SK-N-SH treated with all-trans-retinoic acid at 6 μM for 48 hours (cell line): ENCODE data around the gene CTBP2.
A peak's percentile ranks its signal among the peaks of the same experiment; 100 is the strongest.

ENCODE experiments used
- ATAC-seq: fragments of 200-7000 bp; cut with Tn5 transposase; 3 replicates; pipeline ENCODE4 v1.9.1; 2020; ENCODE audit warnings: mild to moderate bottlenecking, moderate library complexity
- ARNTL ChIP-seq: fragments of 450-650 bp; formaldehyde crosslinking; IDR thresholded peaks from 2 replicates; pipeline ENCODE4 v1.5.0; 2020; ENCODE audit warnings: low read depth, mild to moderate bottlenecking, moderate library complexity, borderline replicate concordance
- BACH2 ChIP-seq: fragments of 250-450 bp; sonication (Bioruptor Pico); IDR thresholded peaks from 2 replicates; pipeline ENCODE4 v1.9.0; 2021; ENCODE audit warnings: mild to moderate bottlenecking, borderline replicate concordance
- CSDC2 ChIP-seq: fragments of 250-450 bp; sonication (Bioruptor Pico); IDR thresholded peaks from 2 replicates; pipeline ENCODE4 v1.5.0; 2020; ENCODE audit warnings: mild to moderate bottlenecking, moderate library complexity
- ESRRG ChIP-seq: fragments of 250-450 bp; sonication (Bioruptor Pico); IDR thresholded peaks from 2 replicates; pipeline ENCODE4 v1.6.1; 2021; ENCODE audit warnings: mild to moderate bottlenecking
- OSR1 ChIP-seq: fragments of 250-450 bp; sonication (Bioruptor Pico); IDR thresholded peaks from 2 replicates; pipeline ENCODE4 v1.8.0; 2022; ENCODE audit warnings: moderate library complexity, mild to moderate bottlenecking, inconsistent platforms
- PPARA ChIP-seq: fragments of 250-450 bp; sonication (Bioruptor Pico); IDR thresholded peaks from 2 replicates; pipeline ENCODE4 v1.5.0; 2020; ENCODE audit warnings: mild to moderate bottlenecking, borderline replicate concordance
- RARB ChIP-seq: fragments of 250-450 bp; sonication (Bioruptor Pico); IDR thresholded peaks from 2 replicates; pipeline ENCODE4 v1.8.0; 2021; ENCODE audit warnings: mild to moderate bottlenecking, moderate library complexity
- SNAI2 ChIP-seq: fragments of 250-450 bp; sonication (Bioruptor Pico); IDR thresholded peaks from 2 replicates; pipeline ENCODE4 v1.5.0; 2020; ENCODE audit warnings: mild to moderate bottlenecking, moderate library complexity
- TCF4 ChIP-seq: fragments of 250-450 bp; sonication (Bioruptor Pico); IDR thresholded peaks from 2 replicates; pipeline ENCODE4 v1.8.0; 2021; ENCODE audit warnings: mild to moderate bottlenecking, moderate library complexity, borderline replicate concordance
- TOX ChIP-seq: fragments of 250-450 bp; sonication (Bioruptor Pico); IDR thresholded peaks from 2 replicates; pipeline ENCODE4 v1.8.0; 2021; ENCODE audit warnings: mild to moderate bottlenecking, moderate library complexity, borderline replicate concordance
- ZFP30 ChIP-seq: fragments of 450-650 bp; formaldehyde crosslinking; IDR thresholded peaks from 2 replicates; pipeline ENCODE4 v1.5.0; 2022; ENCODE audit warnings: mild to moderate bottlenecking, moderate library complexity
- ZNF565 ChIP-seq: fragments of 450-650 bp; formaldehyde crosslinking; conservative IDR thresholded peaks from 2 replicates; pipeline ENCODE4 v1.5.0; 2020; ENCODE audit warnings: low read depth, mild to moderate bottlenecking, moderate library complexity
- ZNF70 ChIP-seq: fragments of 450-650 bp; formaldehyde crosslinking; IDR thresholded peaks from 2 replicates; pipeline ENCODE4 v1.5.0; 2020; ENCODE audit warnings: mild to moderate bottlenecking, moderate library complexity
- ZNF8 ChIP-seq: fragments of 450-650 bp; formaldehyde crosslinking; IDR thresholded peaks from 2 replicates; pipeline ENCODE4 v1.5.0; 2020; ENCODE audit warnings: mild to moderate bottlenecking, moderate library complexity
- TF ChIP-seq, protein P1 (sequence below): fragments of 250-450 bp; sonication (Bioruptor Pico); IDR thresholded peaks from 2 replicates; pipeline ENCODE4 v1.5.0; 2020; ENCODE audit warnings: mild to moderate bottlenecking, moderate library complexity
- TF ChIP-seq, protein P2 (sequence below): fragments of 250-450 bp; sonication (Bioruptor Pico); IDR thresholded peaks from 2 replicates; pipeline ENCODE4 v1.5.1; 2021; ENCODE audit warnings: mild to moderate bottlenecking, moderate library complexity
- TF ChIP-seq, protein P3 (sequence below): fragments of 250-450 bp; sonication (Bioruptor Pico); IDR thresholded peaks from 2 replicates; pipeline ENCODE4 v1.8.0; 2021; ENCODE audit warnings: low read depth, mild to moderate bottlenecking, moderate library complexity, borderline replicate concordance
- TF ChIP-seq, protein P4 (sequence below): fragments of 250-450 bp; sonication (Bioruptor Pico); IDR thresholded peaks from 2 replicates; pipeline ENCODE4 v1.5.1; 2020; ENCODE audit warnings: low read depth, mild to moderate bottlenecking, moderate library complexity

The CTBP2 gene

DNA sequence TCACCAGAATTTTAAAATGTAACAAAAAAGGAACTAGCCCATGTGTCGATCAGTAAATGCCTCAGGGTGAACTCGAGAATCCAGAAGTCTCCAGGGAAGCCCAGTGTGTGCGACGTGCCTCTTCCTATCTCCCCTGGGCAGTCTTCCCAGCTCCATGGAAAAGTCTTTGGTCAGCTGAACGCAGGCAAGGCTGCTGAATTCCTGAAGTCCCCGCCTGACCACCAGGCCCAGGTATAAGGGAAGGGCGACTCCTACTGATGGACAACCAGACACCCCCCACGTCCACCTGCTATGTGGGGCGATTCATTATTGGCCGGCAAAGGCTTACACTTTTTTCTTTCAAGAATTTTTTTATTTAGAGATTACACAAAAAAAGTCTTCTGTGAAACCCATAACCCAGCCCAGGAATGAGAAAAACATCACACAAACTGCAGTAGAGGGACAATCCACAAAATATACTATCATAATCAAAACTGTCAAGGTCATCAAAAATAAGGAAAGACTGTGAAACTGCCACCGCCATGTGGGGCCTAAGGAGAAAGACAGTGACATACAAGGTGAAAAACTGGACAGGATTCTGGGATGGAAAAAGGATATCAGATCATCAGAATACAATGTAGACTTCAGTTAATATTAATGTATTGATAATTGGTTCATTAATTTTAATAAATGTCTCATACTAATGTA, 93.5 kb downstream of the CTBP2 start (continued):
- TF ChIP-seq, protein P1, sequence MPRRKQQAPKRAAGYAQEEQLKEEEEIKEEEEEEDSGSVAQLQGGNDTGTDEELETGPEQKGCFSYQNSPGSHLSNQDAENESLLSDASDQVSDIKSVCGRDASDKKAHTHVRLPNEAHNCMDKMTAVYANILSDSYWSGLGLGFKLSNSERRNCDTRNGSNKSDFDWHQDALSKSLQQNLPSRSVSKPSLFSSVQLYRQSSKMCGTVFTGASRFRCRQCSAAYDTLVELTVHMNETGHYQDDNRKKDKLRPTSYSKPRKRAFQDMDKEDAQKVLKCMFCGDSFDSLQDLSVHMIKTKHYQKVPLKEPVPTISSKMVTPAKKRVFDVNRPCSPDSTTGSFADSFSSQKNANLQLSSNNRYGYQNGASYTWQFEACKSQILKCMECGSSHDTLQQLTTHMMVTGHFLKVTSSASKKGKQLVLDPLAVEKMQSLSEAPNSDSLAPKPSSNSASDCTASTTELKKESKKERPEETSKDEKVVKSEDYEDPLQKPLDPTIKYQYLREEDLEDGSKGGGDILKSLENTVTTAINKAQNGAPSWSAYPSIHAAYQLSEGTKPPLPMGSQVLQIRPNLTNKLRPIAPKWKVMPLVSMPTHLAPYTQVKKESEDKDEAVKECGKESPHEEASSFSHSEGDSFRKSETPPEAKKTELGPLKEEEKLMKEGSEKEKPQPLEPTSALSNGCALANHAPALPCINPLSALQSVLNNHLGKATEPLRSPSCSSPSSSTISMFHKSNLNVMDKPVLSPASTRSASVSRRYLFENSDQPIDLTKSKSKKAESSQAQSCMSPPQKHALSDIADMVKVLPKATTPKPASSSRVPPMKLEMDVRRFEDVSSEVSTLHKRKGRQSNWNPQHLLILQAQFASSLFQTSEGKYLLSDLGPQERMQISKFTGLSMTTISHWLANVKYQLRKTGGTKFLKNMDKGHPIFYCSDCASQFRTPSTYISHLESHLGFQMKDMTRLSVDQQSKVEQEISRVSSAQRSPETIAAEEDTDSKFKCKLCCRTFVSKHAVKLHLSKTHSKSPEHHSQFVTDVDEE (CRISPR knock-in tag) = no peak
- no peak for TF ChIP-seq ZNF8 (CRISPR knock-in tag)
- no peak for TF ChIP-seq TCF4 (CRISPR knock-in tag)
- TF ChIP-seq OSR1 (CRISPR knock-in tag) = no peak
- TF ChIP-seq RARB (CRISPR knock-in tag) = no peak

DNA sequence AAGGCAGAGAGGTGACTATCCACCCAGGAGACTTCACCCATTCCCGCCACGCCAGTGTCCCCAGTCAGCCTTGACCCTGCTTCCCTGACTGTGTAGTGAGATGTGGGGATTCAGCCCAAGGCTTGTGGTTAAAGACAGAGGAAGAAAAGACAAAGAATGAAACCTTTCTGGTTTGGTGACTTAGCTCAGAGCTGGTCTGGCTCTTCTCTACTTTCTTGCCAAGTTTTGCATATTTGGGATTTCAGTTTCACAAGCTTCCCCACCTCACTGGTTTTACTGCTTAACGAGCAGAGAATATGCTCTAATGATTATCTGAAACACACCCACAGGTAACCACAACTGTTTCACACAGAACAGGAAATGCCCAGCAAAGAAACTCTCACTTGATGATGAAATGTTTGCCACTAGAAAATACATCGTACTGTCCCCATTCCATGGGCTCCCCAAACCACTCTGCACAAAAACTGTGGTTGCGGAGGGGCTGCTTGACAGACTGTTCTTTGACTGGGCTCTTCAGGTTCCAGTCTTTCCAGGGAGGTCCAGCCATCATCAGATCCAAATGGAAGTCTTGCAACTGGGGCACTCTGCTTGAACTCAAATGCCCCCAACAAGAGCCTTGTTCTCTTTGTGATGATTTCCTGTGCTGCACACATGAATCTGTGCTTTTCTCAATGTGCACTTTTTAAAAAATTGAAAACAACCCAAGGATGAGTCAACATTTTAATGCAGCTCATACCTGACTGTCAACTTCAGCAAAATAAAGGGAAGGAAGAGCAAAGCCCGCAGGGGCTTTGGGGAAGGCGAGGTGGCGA, 95.5 kb downstream of the CTBP2 start:
- ATAC-seq = peak; percentile 32
- TF ChIP-seq CSDC2 (CRISPR knock-in tag) (no peak), TCF4 (CRISPR knock-in tag) (no peak), ESRRG (CRISPR knock-in tag) (no peak), ZFP30 (CRISPR knock-in tag) (no peak), BACH2 (no peak), ZNF70 (CRISPR knock-in tag) (no peak), OSR1 (CRISPR knock-in tag) (no peak), PPARA (CRISPR knock-in tag) (no peak), SNAI2 (CRISPR knock-in tag) (no peak), TOX (no peak), ARNTL (CRISPR knock-in tag) (no peak), RARB (CRISPR knock-in tag) (no peak), ZNF565 (CRISPR knock-in tag) (no peak)
- TF ChIP-seq, protein P2, sequence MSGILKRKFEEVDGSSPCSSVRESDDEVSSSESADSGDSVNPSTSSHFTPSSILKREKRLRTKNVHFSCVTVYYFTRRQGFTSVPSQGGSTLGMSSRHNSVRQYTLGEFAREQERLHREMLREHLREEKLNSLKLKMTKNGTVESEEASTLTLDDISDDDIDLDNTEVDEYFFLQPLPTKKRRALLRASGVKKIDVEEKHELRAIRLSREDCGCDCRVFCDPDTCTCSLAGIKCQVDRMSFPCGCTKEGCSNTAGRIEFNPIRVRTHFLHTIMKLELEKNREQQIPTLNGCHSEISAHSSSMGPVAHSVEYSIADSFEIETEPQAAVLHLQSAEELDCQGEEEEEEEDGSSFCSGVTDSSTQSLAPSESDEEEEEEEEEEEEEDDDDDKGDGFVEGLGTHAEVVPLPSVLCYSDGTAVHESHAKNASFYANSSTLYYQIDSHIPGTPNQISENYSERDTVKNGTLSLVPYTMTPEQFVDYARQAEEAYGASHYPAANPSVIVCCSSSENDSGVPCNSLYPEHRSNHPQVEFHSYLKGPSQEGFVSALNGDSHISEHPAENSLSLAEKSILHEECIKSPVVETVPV (CRISPR knock-in tag) = no peak
- TF ChIP-seq, protein P1 (CRISPR knock-in tag) = no peak
- TF ChIP-seq, protein P3, sequence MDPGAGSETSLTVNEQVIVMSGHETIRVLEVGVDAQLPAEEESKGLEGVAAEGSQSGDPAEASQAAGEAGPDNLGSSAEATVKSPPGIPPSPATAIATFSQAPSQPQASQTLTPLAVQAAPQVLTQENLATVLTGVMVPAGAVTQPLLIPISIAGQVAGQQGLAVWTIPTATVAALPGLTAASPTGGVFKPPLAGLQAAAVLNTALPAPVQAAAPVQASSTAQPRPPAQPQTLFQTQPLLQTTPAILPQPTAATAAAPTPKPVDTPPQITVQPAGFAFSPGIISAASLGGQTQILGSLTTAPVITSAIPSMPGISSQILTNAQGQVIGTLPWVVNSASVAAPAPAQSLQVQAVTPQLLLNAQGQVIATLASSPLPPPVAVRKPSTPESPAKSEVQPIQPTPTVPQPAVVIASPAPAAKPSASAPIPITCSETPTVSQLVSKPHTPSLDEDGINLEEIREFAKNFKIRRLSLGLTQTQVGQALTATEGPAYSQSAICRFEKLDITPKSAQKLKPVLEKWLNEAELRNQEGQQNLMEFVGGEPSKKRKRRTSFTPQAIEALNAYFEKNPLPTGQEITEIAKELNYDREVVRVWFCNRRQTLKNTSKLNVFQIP (CRISPR knock-in tag) = no peak
- TF ChIP-seq, protein P4, sequence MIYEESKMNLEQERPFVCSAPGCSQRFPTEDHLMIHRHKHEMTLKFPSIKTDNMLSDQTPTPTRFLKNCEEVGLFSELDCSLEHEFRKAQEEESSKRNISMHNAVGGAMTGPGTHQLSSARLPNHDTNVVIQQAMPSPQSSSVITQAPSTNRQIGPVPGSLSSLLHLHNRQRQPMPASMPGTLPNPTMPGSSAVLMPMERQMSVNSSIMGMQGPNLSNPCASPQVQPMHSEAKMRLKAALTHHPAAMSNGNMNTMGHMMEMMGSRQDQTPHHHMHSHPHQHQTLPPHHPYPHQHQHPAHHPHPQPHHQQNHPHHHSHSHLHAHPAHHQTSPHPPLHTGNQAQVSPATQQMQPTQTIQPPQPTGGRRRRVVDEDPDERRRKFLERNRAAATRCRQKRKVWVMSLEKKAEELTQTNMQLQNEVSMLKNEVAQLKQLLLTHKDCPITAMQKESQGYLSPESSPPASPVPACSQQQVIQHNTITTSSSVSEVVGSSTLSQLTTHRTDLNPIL (CRISPR knock-in tag) = no peak
- TF ChIP-seq, all 23 proteins: peak for 0
